Osteoblast (primary cell): ENCODE data around the gene HYPK. TPM values are rescaled to one million over a fixed set of nuclear protein-coding genes. Genes with fewer than 3 reads are reported as not detected.
"Not testable (repeated sequence)": the region's sequence is repeated elsewhere in the genome, so short reads cannot be mapped to it uniquely, and the experiment has no call there.

Source experiments
- DNase-seq: peaks from one replicate; pipeline ENCODE4 v3.0.0; 2011; ENCODE audit warnings: low spot score, mixed read lengths; ENCODE audit not compliant: insufficient read length; ENCODE audit errors: missing footprints
- H2AFZ ChIP-seq: 2 replicates; pipeline ENCODE4 v1.6.0; 2011; ENCODE audit warnings: mild to moderate bottlenecking, low read length
- H3K27ac ChIP-seq: 2 replicates; pipeline ENCODE4 v1.5.1; 2011; ENCODE audit warnings: mild to moderate bottlenecking, low read depth, low read length, moderate library complexity
- H3K27me3 ChIP-seq: 2 replicates; pipeline ENCODE4 v1.6.0; 2012; ENCODE audit warnings: mild to moderate bottlenecking, control low read depth, inconsistent platforms, low read length, moderate library complexity; ENCODE audit not compliant: insufficient read depth
- H3K36me3 ChIP-seq: 2 replicates; pipeline ENCODE4 v1.5.1; 2011; ENCODE audit warnings: mild to moderate bottlenecking, low read length, control low read depth, moderate library complexity; ENCODE audit not compliant: insufficient read depth
- H3K4me1 ChIP-seq: 2 replicates; pipeline ENCODE4 v1.5.1; 2011; ENCODE audit warnings: mild to moderate bottlenecking, low read length, control low read depth, moderate library complexity; ENCODE audit not compliant: insufficient read depth
- H3K4me2 ChIP-seq: 2 replicates; pipeline ENCODE4 v1.6.0; 2011; ENCODE audit warnings: mild to moderate bottlenecking, low read length; ENCODE audit not compliant: insufficient read depth
- H3K4me3 ChIP-seq: fragments of 200-600 bp; sonication (generic); 3 replicates; pipeline ENCODE4 v1.5.1; 2012; ENCODE audit warnings: mild to moderate bottlenecking, low read length, inconsistent platforms; ENCODE audit not compliant: insufficient read depth
- H3K79me2 ChIP-seq: 2 replicates; pipeline ENCODE4 v1.6.0; 2012; ENCODE audit warnings: mild to moderate bottlenecking, low read length, control low read depth, inconsistent platforms; ENCODE audit not compliant: insufficient read depth
- H3K9me3 ChIP-seq: 2 replicates; pipeline ENCODE4 v1.5.1; 2011; ENCODE audit warnings: low read depth, low read length, control low read depth
- H4K20me1 ChIP-seq: 2 replicates; pipeline ENCODE4 v1.6.0; 2012; ENCODE audit warnings: mild to moderate bottlenecking, low read length, control low read depth; ENCODE audit not compliant: insufficient read depth
- total RNA-seq: library from RNA; depleted of rRNA; stranded (reverse); fragments of >200 nt; gene quantifications from 2 replicates; pipeline ENCODE4 v1.2.3, GENCODE V29; 2012
- TF ChIP-seq, protein P1 (sequence below): IDR thresholded peaks from 2 replicates; pipeline ENCODE4 v1.5.1; 2011; ENCODE audit warnings: mild to moderate bottlenecking, low read depth, low read length, moderate library complexity; ENCODE audit errors: extremely low read depth

Gene HYPK
- total RNA-seq, 1 donor: 5.4 TPM

DNA sequence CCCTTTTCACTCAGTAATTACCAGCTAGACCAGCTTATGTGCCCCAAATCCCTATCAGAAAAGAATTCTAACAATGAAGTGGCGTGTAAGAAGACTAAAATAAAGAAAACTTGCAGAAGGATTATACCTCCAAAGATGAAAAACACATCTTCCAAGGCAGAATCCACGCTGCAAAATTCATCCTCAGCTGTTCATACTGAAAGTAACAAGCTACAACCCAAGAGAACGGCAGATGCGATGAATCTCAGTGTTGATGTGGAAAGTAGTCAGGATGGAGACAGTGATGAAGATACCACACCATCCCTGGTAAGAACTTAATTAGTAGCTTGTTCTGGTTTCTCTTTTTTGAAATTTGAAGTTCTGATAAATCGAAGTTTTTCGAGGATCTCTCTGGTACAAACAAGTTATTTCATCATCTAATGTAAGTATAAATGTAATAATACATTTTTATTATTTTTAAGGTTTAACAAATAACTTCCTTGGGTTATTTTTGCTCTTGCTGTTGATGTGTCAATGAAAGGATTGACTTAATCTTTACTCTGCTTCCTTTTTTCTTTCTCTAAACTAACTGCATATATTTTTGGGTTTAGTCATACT is 27.8 kb downstream of the HYPK start:
- Histone ChIP-seq H3K4me2 (peak overlapping the region; percentile 98), H3K27me3 (no peaks in the 10 kb centered on the region), H3K4me1 (peaks cover 21% of the 10 kb centered on the region), H3K36me3 (no peaks in the 10 kb centered on the region), H3K4me3 (peak overlapping the region; percentile 92), H3K79me2 (peaks cover 45% of the 10 kb centered on the region), H3K27ac (peak overlapping the region; percentile 65), H4K20me1 (no peaks in the 10 kb centered on the region), H3K9me3 (no peaks in the 10 kb centered on the region), H2AFZ (peak overlapping the region; percentile 100)
- no peak for DNase-seq
- TF ChIP-seq, protein P1, sequence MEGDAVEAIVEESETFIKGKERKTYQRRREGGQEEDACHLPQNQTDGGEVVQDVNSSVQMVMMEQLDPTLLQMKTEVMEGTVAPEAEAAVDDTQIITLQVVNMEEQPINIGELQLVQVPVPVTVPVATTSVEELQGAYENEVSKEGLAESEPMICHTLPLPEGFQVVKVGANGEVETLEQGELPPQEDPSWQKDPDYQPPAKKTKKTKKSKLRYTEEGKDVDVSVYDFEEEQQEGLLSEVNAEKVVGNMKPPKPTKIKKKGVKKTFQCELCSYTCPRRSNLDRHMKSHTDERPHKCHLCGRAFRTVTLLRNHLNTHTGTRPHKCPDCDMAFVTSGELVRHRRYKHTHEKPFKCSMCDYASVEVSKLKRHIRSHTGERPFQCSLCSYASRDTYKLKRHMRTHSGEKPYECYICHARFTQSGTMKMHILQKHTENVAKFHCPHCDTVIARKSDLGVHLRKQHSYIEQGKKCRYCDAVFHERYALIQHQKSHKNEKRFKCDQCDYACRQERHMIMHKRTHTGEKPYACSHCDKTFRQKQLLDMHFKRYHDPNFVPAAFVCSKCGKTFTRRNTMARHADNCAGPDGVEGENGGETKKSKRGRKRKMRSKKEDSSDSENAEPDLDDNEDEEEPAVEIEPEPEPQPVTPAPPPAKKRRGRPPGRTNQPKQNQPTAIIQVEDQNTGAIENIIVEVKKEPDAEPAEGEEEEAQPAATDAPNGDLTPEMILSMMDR: no peak

DNA sequence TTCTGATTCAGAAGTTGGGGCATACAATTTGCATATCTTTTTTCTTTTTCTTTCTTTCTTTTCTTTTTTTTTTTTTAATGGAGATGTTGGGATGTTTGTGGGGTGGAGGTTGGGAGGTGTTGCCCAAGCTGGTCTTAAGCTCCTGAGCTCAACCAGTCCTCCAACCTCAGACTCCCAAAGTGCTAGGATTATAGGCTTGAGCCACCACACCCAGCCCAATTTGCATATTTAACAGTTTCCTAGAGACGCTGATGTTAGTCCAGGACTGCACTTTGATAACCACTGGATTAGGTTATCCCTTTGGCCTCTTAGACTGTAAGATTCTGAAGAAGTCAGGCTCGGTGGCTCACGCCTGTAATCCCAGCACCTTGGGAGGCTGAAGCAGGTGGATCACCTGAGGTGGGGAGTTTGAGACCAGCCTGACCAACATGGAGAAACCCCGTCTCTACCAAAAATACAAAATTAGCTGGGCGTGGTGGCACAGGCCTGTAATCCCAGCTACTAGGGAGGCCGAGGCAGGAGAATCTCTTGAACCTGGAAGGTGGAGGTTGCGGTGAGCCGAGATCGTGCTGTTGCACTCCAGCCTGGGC is 29.6 kb downstream of the HYPK start:
- H4K20me1 ChIP-seq, H3K27me3 ChIP-seq, H3K4me1 ChIP-seq, H3K4me3 ChIP-seq, H3K36me3 ChIP-seq, H3K9me3 ChIP-seq, H3K27ac ChIP-seq, DNase-seq, H3K4me2 ChIP-seq: not testable (repeated sequence)
- Histone ChIP-seq H3K79me2 (peaks cover 30% of the 10 kb centered on the region), H2AFZ (peak overlapping the region; percentile 15)

DNA sequence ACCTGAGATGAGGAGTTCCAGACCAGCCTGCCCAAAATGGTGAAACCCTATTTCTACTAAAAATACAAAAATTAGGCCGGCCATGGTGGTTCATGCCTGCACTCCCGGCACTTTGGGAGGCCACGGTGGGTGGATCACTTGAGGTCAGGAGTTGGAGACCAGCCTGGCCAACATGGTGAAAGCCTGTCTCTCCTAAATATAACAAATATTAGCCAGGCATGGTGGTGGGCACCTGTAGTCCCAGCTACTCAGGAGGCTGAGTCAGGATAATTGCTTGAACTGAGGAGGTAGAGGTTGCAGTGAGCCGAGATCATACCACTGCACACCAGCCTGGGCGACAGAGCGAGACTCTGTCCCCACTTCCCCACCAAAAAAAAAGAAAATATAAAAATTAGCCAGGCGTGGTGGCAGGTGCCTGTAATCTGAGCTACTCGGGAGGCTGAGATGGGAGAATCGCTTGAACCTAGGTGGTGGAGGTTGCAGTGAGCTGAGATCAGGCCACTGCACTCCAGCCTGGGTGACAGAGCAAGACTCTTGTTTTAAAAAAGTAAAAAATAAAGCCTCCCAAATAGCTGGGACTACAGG is 30.4 kb downstream of the HYPK start:
- H4K20me1 ChIP-seq, H3K4me1 ChIP-seq, H3K9me3 ChIP-seq, H3K4me3 ChIP-seq, H3K27me3 ChIP-seq, H3K36me3 ChIP-seq, H3K27ac ChIP-seq, H3K4me2 ChIP-seq, DNase-seq, H2AFZ ChIP-seq: not testable (repeated sequence)
- peaks cover 30% of the 10 kb centered on the region for H3K79me2 ChIP-seq

DNA sequence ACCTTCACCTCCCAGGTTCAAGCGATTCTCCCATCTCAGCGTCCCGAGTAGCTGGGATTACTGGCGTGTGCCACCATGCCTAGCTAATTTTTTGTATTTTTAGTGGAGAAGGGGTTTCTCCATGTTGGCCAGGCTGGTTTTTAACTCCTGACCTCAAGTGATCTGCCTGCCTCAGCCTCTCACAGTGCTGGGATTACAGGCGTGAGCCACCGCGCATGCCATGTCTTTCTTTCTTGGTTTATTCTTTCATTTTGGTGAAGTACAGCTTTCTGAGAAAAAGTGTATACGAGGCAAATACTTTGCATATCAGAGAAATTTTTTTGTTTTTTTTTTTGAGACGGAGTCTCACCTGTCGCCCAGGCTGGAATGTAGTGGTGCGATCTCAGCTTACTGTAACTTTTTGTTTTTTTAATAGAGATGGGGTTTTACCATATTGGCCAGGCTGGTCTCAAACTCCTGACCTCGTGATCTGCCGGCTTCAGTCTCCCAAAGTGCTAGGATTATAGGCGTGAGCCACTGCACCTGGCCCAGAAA is 31.2 kb downstream of the HYPK start:
- not testable (repeated sequence) for H3K36me3 ChIP-seq, H3K27me3 ChIP-seq, H2AFZ ChIP-seq, H3K4me2 ChIP-seq, DNase-seq, H3K27ac ChIP-seq, H4K20me1 ChIP-seq, H3K4me3 ChIP-seq, H3K9me3 ChIP-seq, H3K4me1 ChIP-seq
- peaks cover 24% of the 10 kb centered on the region for H3K79me2 ChIP-seq

DNA sequence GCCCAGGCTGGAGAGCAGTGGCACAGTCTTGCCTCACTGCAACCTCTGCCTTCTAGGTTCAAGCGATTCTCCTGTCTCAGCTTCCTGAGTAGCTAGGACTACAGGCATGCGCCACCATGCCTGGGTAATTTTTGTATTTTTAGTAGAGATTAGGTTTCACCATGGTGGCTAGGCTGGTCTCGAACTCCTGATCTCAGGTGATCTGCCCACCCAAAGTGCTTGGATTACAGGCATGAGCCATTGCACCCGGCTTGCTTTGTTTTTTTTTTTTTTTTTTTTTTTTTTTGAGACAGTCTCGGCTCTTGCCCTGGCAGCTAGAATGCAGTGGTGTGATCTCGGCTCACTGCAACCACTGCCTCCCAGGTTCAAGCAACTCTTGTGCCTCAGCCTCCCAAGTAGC is 32.1 kb downstream of the HYPK start:
- not testable (repeated sequence) for H3K9me3 ChIP-seq, DNase-seq, H3K4me2 ChIP-seq, H3K36me3 ChIP-seq, H3K27ac ChIP-seq, H2AFZ ChIP-seq, H3K4me3 ChIP-seq, H3K27me3 ChIP-seq, H4K20me1 ChIP-seq, H3K4me1 ChIP-seq
- H3K79me2 ChIP-seq: peaks cover 18% of the 10 kb centered on the region
